Mesenchymal stem cell (in vitro differentiated cells and primary cell): ENCODE data around the gene LIPG.

Experiments used
- DNase-seq: peaks from one replicate; pipeline ENCODE4 v3.0.0-alpha.2; 2013
- H2AFZ ChIP-seq: one replicate; pipeline ENCODE4 v1.6.1; 2013; ENCODE audit warnings: low read depth, mild to moderate bottlenecking, control low read depth, inconsistent platforms, low read length, moderate library complexity
- H2AK5ac ChIP-seq: 2 replicates; pipeline ENCODE4 v1.6.1; 2013; ENCODE audit warnings: low read length, moderate library complexity, mild to moderate bottlenecking, inconsistent platforms; ENCODE audit not compliant: severe bottlenecking
- H2BK120ac ChIP-seq: one replicate; pipeline ENCODE4 v1.6.1; 2013; ENCODE audit warnings: low read depth, mild to moderate bottlenecking, inconsistent platforms, low read length, moderate library complexity
- H2BK12ac ChIP-seq, 2 experiments: one replicate each; pipeline ENCODE4 v1.6.1; 2013; ENCODE audit warnings: inconsistent platforms in 2 of 2, low read length in 2 of 2, mild to moderate bottlenecking in 2 of 2, moderate library complexity in 2 of 2, control low read depth in 1 of 2
- H2BK15ac ChIP-seq: one replicate; pipeline ENCODE4 v1.6.1; 2013; ENCODE audit warnings: mild to moderate bottlenecking, low read depth, inconsistent platforms; ENCODE audit not compliant: poor library complexity, severe bottlenecking
- H2BK5ac ChIP-seq: 2 replicates; pipeline ENCODE4 v1.6.1; 2013; ENCODE audit warnings: low read depth, mild to moderate bottlenecking, low read length, control low read depth, inconsistent platforms; ENCODE audit not compliant: poor library complexity, severe bottlenecking
- H3K14ac ChIP-seq, 2 experiments: one replicate each; pipeline ENCODE4 v1.6.1; 2013; ENCODE audit warnings: inconsistent platforms in 2 of 2, low read length in 2 of 2, control low read depth in 1 of 2, mild to moderate bottlenecking in 1 of 2, moderate library complexity in 1 of 2
- H3K18ac ChIP-seq, 2 experiments: one replicate each; pipeline ENCODE4 v1.6.1; 2013; ENCODE audit warnings: inconsistent platforms in 2 of 2, low read length in 2 of 2, control low read depth in 1 of 2, low read depth in 1 of 2, mild to moderate bottlenecking in 1 of 2
- H3K23ac ChIP-seq, 2 experiments: one replicate each; pipeline ENCODE4 v1.6.1; 2013; ENCODE audit warnings: inconsistent platforms in 2 of 2, low read length in 2 of 2, mild to moderate bottlenecking in 2 of 2, moderate library complexity in 2 of 2, control low read depth in 1 of 2
- H3K27ac ChIP-seq: 2 replicates; pipeline ENCODE4 v1.5.1; 2013; ENCODE audit warnings: mild to moderate bottlenecking, moderate library complexity, low read length, control low read depth, inconsistent platforms; ENCODE audit not compliant: poor library complexity, severe bottlenecking
- H3K27me3 ChIP-seq, 2 experiments: 2 replicates each; pipeline versions ENCODE4 v1.6.1 to v1.7.0; 2013; ENCODE audit warnings: low read length in 2 of 2, mild to moderate bottlenecking in 2 of 2, moderate library complexity in 2 of 2, control low read depth in 1 of 2, inconsistent platforms in 1 of 2; ENCODE audit not compliant: control insufficient read depth in 1 of 2, insufficient read depth in 1 of 2
- H3K36me3 ChIP-seq, 2 experiments: 2 replicates each; pipeline versions ENCODE4 v1.6.1 to v1.7.0; 2013; ENCODE audit warnings: low read length in 2 of 2, control low read depth in 1 of 2, inconsistent platforms in 1 of 2, low read depth in 1 of 2, mild to moderate bottlenecking in 1 of 2; ENCODE audit not compliant: insufficient read depth in 2 of 2, control insufficient read depth in 1 of 2
- H3K4ac ChIP-seq, 2 experiments: one replicate each; pipeline ENCODE4 v1.6.1; 2013; ENCODE audit warnings: inconsistent platforms in 2 of 2, low read length in 2 of 2, mild to moderate bottlenecking in 2 of 2, moderate library complexity in 2 of 2, control low read depth in 1 of 2, low read depth in 1 of 2
- H3K4me1 ChIP-seq: 2 replicates; pipeline ENCODE4 v1.6.1; 2013; ENCODE audit warnings: low read depth, low read length, control low read depth; ENCODE audit not compliant: control insufficient read depth, insufficient read depth
- H3K4me2 ChIP-seq: 2 replicates; pipeline ENCODE4 v1.6.1; 2013; ENCODE audit warnings: low read length, mild to moderate bottlenecking, inconsistent platforms; ENCODE audit not compliant: poor library complexity, severe bottlenecking
- H3K4me3 ChIP-seq, 2 experiments: 2 replicates each; pipeline versions ENCODE4 v1.5.1 to v1.7.0; 2013; ENCODE audit warnings: low read length in 2 of 2, mild to moderate bottlenecking in 2 of 2, control low read depth in 1 of 2, low read depth in 1 of 2; ENCODE audit not compliant: insufficient read depth in 1 of 2
- H3K79me1 ChIP-seq: replicated peaks from 2 replicates; pipeline ENCODE4 v1.6.1; 2013; ENCODE audit warnings: mild to moderate bottlenecking, control low read depth, low read length, inconsistent platforms; ENCODE audit not compliant: poor library complexity, severe bottlenecking
- H3K9ac ChIP-seq: 2 replicates; pipeline ENCODE4 v1.7.0; 2013; ENCODE audit warnings: mild to moderate bottlenecking, low read length, moderate library complexity
- H3K9me3 ChIP-seq: 2 replicates; pipeline ENCODE4 v1.7.0; 2013; ENCODE audit warnings: mild to moderate bottlenecking, low read length; ENCODE audit not compliant: control insufficient read depth
- H4K8ac ChIP-seq: one replicate; pipeline ENCODE4 v1.6.1; 2013; ENCODE audit warnings: inconsistent platforms, mild to moderate bottlenecking, low read length, moderate library complexity
- H4K91ac ChIP-seq: one replicate; pipeline ENCODE4 v1.6.1; 2013; ENCODE audit warnings: mild to moderate bottlenecking, low read length, inconsistent platforms
- WGBS: methylation state at CpG from one replicate; pipeline ENCODE4 v1.1.7; 2013; ENCODE audit warnings: mixed read lengths; 5-methylcytosine and 5-hydroxymethylcytosine counted together

The LIPG gene

GRCh38 chr18:49560277-49560623 is 1.6 kb upstream of the LIPG start:
- no peaks in the 10 kb centered on the region for H3K9me3 ChIP-seq

GRCh38 chr18:49560624-49561288 is 1.1 kb upstream of the LIPG start:
- WGBS, result 3% methylated on average over 46 of the region's 46 CpGs
- Histone ChIP-seq H3K4me1 (peaks cover 26% of the 10 kb centered on the region), H3K4me3 (peak overlapping the region; percentile 63 to 76)

More at GRCh38 chr18:49560277-49560623, 1.6 kb upstream of the LIPG start:
- peaks cover 0 to 2% of the 10 kb centered on the region in 2 experiments for H3K36me3 ChIP-seq
- peaks cover 10% of the 10 kb centered on the region for H3K79me1 ChIP-seq
- no peak overlapping the region for H2AK5ac ChIP-seq
- no peak overlapping the region for H3K18ac ChIP-seq
- no peak overlapping the region for H3K4ac ChIP-seq
- peaks cover 0 to 56% of the 10 kb centered on the region in 2 experiments for H3K27me3 ChIP-seq
- no peak overlapping the region for H2BK120ac ChIP-seq
- H3K27ac ChIP-seq, result no peak overlapping the region
- H3K14ac ChIP-seq, result no peak overlapping the region
- H2BK12ac ChIP-seq, result no peak overlapping the region
- H2BK15ac ChIP-seq, result no peak overlapping the region
- H3K4me3 ChIP-seq, result peak overlapping the region in 1 of 2 experiments; percentile 76
- H3K23ac ChIP-seq, result no peak overlapping the region
- peaks cover 26% of the 10 kb centered on the region for H3K4me1 ChIP-seq
- WGBS, result 42% methylated on average over 2 of the region's 3 CpGs
- DNase-seq, result no peak
- peak overlapping the region; percentile 54 for H3K9ac ChIP-seq
- no peak overlapping the region for H2AFZ ChIP-seq
- H4K91ac ChIP-seq, result no peak overlapping the region
- H3K4me2 ChIP-seq, result peak overlapping the region; percentile 98
- no peak overlapping the region for H4K8ac ChIP-seq
- H2BK5ac ChIP-seq, result no peak overlapping the region

DNA sequence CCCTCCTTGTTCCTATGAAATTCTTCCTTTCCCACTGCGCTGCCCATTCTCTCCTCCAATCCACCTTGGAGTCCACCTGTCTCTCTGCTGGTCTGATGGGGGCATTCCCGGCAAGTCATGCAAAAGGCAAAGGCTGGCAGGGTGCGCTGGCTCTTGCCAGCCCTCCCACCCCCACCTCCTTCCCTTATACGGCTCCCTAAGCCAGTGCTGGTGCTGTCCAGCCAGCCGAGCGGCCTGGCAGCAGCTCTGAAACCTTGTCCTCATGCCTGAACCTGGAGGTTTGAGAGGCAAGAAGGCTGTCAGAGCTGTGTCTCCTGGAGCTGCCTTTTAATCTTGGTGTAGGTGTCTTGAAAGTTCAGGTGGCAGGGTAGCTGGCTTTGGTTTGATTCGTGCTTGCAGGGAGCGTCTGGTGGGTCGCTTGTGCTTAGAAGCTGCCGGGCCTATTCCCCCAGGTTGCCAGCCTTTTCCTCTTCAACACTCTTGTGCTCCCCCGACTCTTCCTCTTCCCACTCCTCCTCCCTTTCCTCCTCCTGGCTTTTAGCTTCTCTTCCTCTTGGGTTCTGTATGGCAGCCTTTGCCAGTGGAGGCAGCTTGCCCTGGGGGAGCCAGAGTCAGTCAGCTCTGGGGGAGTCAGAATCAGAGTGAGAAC is 748 bp downstream of the LIPG start:
- WGBS, result 15% methylated on average over 10 of the region's 11 CpGs
- Histone ChIP-seq H3K23ac (no peak overlapping the region), H2BK15ac (no peak overlapping the region), H3K36me3 (peaks cover 0 to 17% of the 10 kb centered on the region in 2 experiments), H3K14ac (no peak overlapping the region), H2AFZ (no peak overlapping the region), H3K4me3 (peak overlapping the region in 1 of 2 experiments; percentile 60), H2AK5ac (no peak overlapping the region), H3K4ac (no peak overlapping the region), H3K9ac (no peak overlapping the region), H3K18ac (no peak overlapping the region), H3K4me1 (peaks cover 26% of the 10 kb centered on the region), H2BK120ac (no peak overlapping the region), H4K91ac (no peak overlapping the region), H3K27me3 (peaks cover 0 to 57% of the 10 kb centered on the region in 2 experiments), H2BK12ac (no peak overlapping the region), H3K9me3 (no peaks in the 10 kb centered on the region), H3K4me2 (peak overlapping the region; percentile 98), H4K8ac (no peak overlapping the region), H2BK5ac (no peak overlapping the region), H3K79me1 (peaks cover 17% of the 10 kb centered on the region), H3K27ac (no peak overlapping the region)
- peak; percentile 66 for DNase-seq

More at GRCh38 chr18:49560624-49561288, 1.1 kb upstream of the LIPG start:
- H4K91ac ChIP-seq, result no peak overlapping the region
- no peak overlapping the region for H3K4ac ChIP-seq
- peaks cover 13% of the 10 kb centered on the region for H3K79me1 ChIP-seq
- H3K27ac ChIP-seq, result no peak overlapping the region
- no peak overlapping the region for H2AK5ac ChIP-seq
- no peak overlapping the region for H3K14ac ChIP-seq
- peak overlapping the region in 1 of 2 experiments; percentile 76 for H3K18ac ChIP-seq
- H2AFZ ChIP-seq, result no peak overlapping the region
- no peaks in the 10 kb centered on the region for H3K9me3 ChIP-seq
- no peak overlapping the region for H2BK5ac ChIP-seq
- peaks cover 0 to 5% of the 10 kb centered on the region in 2 experiments for H3K36me3 ChIP-seq
- H3K4me2 ChIP-seq, result peak overlapping the region; percentile 98
- H3K9ac ChIP-seq, result peak overlapping the region; percentile 54
- peak overlapping the region in 1 of 2 experiments; percentile 70 for H2BK12ac ChIP-seq
- no peak overlapping the region for H4K8ac ChIP-seq
- H3K23ac ChIP-seq, result no peak overlapping the region
- no peak overlapping the region for H2BK120ac ChIP-seq
- H2BK15ac ChIP-seq, result no peak overlapping the region
- DNase-seq, result peak; percentile 43
- peaks cover 0 to 60% of the 10 kb centered on the region in 2 experiments for H3K27me3 ChIP-seq

- Histone ChIP-seq H4K91ac (no peak overlapping the region), H4K8ac (no peak overlapping the region), H3K14ac (no peak overlapping the region), H3K79me1 (peaks cover 17% of the 10 kb centered on the region), H3K4ac (no peak overlapping the region), H3K36me3 (peaks cover 0 to 17% of the 10 kb centered on the region in 2 experiments), H2BK15ac (no peak overlapping the region), H3K9ac (no peak overlapping the region), H2AFZ (no peak overlapping the region), H2BK120ac (no peak overlapping the region), H3K4me3 (no peak overlapping the region), H3K23ac (no peak overlapping the region), H3K27ac (no peak overlapping the region), H2BK5ac (no peak overlapping the region), H3K4me2 (peak overlapping the region; percentile 98), H3K27me3 (peaks cover 0 to 57% of the 10 kb centered on the region in 2 experiments), H2AK5ac (no peak overlapping the region), H2BK12ac (no peak overlapping the region), H3K18ac (no peak overlapping the region), H3K4me1 (peaks cover 26% of the 10 kb centered on the region), H3K9me3 (no peaks in the 10 kb centered on the region)
- peak; percentile 45 for DNase-seq
Measured at GRCh38 chr18:49563130-49563540, 1.3 kb downstream of the LIPG start.
